Measurements from ENCODE around the gene PROSER3.

DNA sequence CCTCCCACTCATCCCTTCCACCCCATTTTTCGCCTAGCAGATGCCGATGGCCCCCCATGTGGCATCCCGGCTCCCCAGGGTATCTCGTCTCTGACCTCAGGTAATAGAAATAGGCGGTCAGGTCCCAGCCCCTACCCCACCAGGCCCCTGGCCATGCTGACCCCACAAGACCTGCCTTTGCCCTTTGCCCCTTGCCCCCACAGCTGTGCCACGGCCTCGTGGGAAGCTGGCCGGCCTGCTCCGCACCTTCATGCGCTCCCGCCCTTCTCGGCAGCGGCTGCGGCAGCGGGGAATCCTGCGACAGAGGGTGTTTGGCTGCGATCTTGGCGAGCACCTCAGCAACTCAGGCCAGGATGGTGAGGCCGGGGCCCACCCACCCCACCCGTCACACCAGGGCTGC lies 22.7 kb downstream of the PROSER3 start:
- TF ChIP-seq POLR2A (IDR thresholded peaks at IDR 0.05) = no peak
- TF ChIP-seq, protein P1, sequence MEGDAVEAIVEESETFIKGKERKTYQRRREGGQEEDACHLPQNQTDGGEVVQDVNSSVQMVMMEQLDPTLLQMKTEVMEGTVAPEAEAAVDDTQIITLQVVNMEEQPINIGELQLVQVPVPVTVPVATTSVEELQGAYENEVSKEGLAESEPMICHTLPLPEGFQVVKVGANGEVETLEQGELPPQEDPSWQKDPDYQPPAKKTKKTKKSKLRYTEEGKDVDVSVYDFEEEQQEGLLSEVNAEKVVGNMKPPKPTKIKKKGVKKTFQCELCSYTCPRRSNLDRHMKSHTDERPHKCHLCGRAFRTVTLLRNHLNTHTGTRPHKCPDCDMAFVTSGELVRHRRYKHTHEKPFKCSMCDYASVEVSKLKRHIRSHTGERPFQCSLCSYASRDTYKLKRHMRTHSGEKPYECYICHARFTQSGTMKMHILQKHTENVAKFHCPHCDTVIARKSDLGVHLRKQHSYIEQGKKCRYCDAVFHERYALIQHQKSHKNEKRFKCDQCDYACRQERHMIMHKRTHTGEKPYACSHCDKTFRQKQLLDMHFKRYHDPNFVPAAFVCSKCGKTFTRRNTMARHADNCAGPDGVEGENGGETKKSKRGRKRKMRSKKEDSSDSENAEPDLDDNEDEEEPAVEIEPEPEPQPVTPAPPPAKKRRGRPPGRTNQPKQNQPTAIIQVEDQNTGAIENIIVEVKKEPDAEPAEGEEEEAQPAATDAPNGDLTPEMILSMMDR (IDR thresholded peaks at IDR 0.05) = no peak
